NB4 (cell line): ENCODE results near the gene INSR.

Experiments used
- CTCF ChIP-seq: IDR thresholded peaks from one replicate; pipeline ENCODE4 v1.5.1; 2012; ENCODE audit warnings: low read depth, low read length
- MYC ChIP-seq: IDR thresholded peaks from 2 replicates; pipeline ENCODE4 v1.6.1; 2011; ENCODE audit warnings: low read depth, low read length
- POLR2A ChIP-seq: IDR thresholded peaks from 2 replicates; pipeline ENCODE4 v1.6.1; 2011; ENCODE audit warnings: mild to moderate bottlenecking; ENCODE audit not compliant: insufficient read length; ENCODE audit errors: extremely low read depth
- TF ChIP-seq, protein P1 (sequence below): IDR thresholded peaks from 2 replicates; pipeline ENCODE4 v1.6.1; 2011; ENCODE audit warnings: low read depth, low read length

GRCh38 chr19:7176792-7177191 lies 117.4 kb downstream of the INSR start:
- no peak for TF ChIP-seq CTCF
- TF ChIP-seq, protein P1, sequence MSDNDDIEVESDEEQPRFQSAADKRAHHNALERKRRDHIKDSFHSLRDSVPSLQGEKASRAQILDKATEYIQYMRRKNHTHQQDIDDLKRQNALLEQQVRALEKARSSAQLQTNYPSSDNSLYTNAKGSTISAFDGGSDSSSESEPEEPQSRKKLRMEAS = peak; percentile 23; the same call in 1 of the 2 replicates
- TF ChIP-seq POLR2A = no peak
- TF ChIP-seq MYC = no peak
